Duodenal mucosa (tissue), 2 donors: ENCODE measurements around the gene ANKRD13A.
"Not testable (repeated sequence)": the region's sequence is repeated elsewhere in the genome, so short reads cannot be mapped to it uniquely, and the experiment has no call there.

ENCODE experiments used
- H3K27ac ChIP-seq: one replicate; pipeline ENCODE4 v1.7.0; 2013; ENCODE audit warnings: low read depth, low read length
- H3K27me3 ChIP-seq, 2 donors: one replicate each; pipeline ENCODE4 v1.7.0; 2013; ENCODE audit warnings: low read length in 2 of 2, control low read depth in 1 of 2; ENCODE audit not compliant: insufficient read depth in 2 of 2, control insufficient read depth in 1 of 2
- H3K36me3 ChIP-seq, 2 donors: one replicate each; pipeline ENCODE4 v1.7.0; 2013; ENCODE audit warnings: low read length in 2 of 2, control low read depth in 1 of 2; ENCODE audit not compliant: insufficient read depth in 2 of 2, control insufficient read depth in 1 of 2
- H3K4me1 ChIP-seq, 2 donors: one replicate each; pipeline ENCODE4 v1.7.0; 2013; ENCODE audit warnings: low read length in 2 of 2, control low read depth in 1 of 2; ENCODE audit not compliant: insufficient read depth in 2 of 2, control insufficient read depth in 1 of 2
- H3K4me3 ChIP-seq, 2 donors: one replicate each; pipeline ENCODE4 v1.7.0; 2013; ENCODE audit warnings: low read length in 2 of 2, low read depth in 1 of 2
- H3K9ac ChIP-seq, 2 donors: one replicate each; pipeline ENCODE4 v1.7.0; 2013; ENCODE audit warnings: low read length in 2 of 2, low read depth in 1 of 2
- H3K9me3 ChIP-seq, 2 donors: one replicate each; pipeline ENCODE4 v1.7.0; 2013; ENCODE audit warnings: low read length in 2 of 2, control low read depth in 1 of 2; ENCODE audit not compliant: control insufficient read depth in 1 of 2

Gene ANKRD13A

GRCh38 chr12:110004598-110004997 lies 5.4 kb downstream of the ANKRD13A start:
- Histone ChIP-seq H3K4me3 (no peak overlapping the region), H3K27me3 (no peaks in the 10 kb centered on the region), H3K9ac (peak overlapping the region in 1 of 2 donors; percentile 32), H3K36me3 (no peaks in the 10 kb centered on the region), H3K27ac (no peak overlapping the region), H3K4me1 (peaks cover 7 to 15% of the 10 kb centered on the region in 2 donors), H3K9me3 (no peaks in the 10 kb centered on the region)

- Histone ChIP-seq H3K4me3 (no peak overlapping the region), H3K4me1 (peaks cover 8 to 11% of the 10 kb centered on the region in 2 donors), H3K9ac (no peak overlapping the region), H3K27me3 (no peaks in the 10 kb centered on the region), H3K36me3 (no peaks in the 10 kb centered on the region), H3K27ac (no peak overlapping the region), H3K9me3 (no peaks in the 10 kb centered on the region)
Measured at GRCh38 chr12:110005319-110005973, 6.2 kb downstream of the ANKRD13A start.

- no peaks in the 10 kb centered on the region for H3K9me3 ChIP-seq
- H3K36me3 ChIP-seq = no peaks in the 10 kb centered on the region
- H3K9ac ChIP-seq = no peak overlapping the region
- H3K4me1 ChIP-seq = peaks cover 15 to 17% of the 10 kb centered on the region in 2 donors
- no peaks in the 10 kb centered on the region for H3K27me3 ChIP-seq
- H3K4me3 ChIP-seq = no peak overlapping the region
- no peak overlapping the region for H3K27ac ChIP-seq
Measured at GRCh38 chr12:110006115-110006514, 6.9 kb downstream of the ANKRD13A start.

- H3K27ac ChIP-seq = no peak overlapping the region
- no peak overlapping the region for H3K9ac ChIP-seq
- H3K4me3 ChIP-seq = no peak overlapping the region
- no peaks in the 10 kb centered on the region for H3K27me3 ChIP-seq
- peaks cover 23 to 25% of the 10 kb centered on the region in 2 donors for H3K4me1 ChIP-seq
- H3K36me3 ChIP-seq = peaks cover 6% of the 10 kb centered on the region in 2 donors
- no peaks in the 10 kb centered on the region for H3K9me3 ChIP-seq
Measured at GRCh38 chr12:110007881-110008280, 8.7 kb downstream of the ANKRD13A start.

- H3K9ac ChIP-seq, H3K4me3 ChIP-seq, H3K27ac ChIP-seq, H3K9me3 ChIP-seq, H3K27me3 ChIP-seq: not testable (repeated sequence)
- peaks cover 11 to 12% of the 10 kb centered on the region in 2 donors for H3K36me3 ChIP-seq
- peaks cover 23 to 25% of the 10 kb centered on the region in 2 donors for H3K4me1 ChIP-seq
Measured at GRCh38 chr12:110008681-110009398, 9.6 kb downstream of the ANKRD13A start.

- peak overlapping the region in 1 of 2 donors; percentile 37 for H3K9ac ChIP-seq
- no peak overlapping the region for H3K27ac ChIP-seq
- H3K9me3 ChIP-seq = no peaks in the 10 kb centered on the region
- H3K4me1 ChIP-seq = peaks cover 25 to 28% of the 10 kb centered on the region in 2 donors
- peaks cover 17 to 24% of the 10 kb centered on the region in 2 donors for H3K36me3 ChIP-seq
- peak overlapping the region; percentile 19 to 32 for H3K4me3 ChIP-seq
- no peaks in the 10 kb centered on the region for H3K27me3 ChIP-seq
Measured at GRCh38 chr12:110010853-110011723, 11.9 kb downstream of the ANKRD13A start.

- Histone ChIP-seq H3K36me3 (peaks cover 19 to 32% of the 10 kb centered on the region in 2 donors), H3K9me3 (no peaks in the 10 kb centered on the region), H3K9ac (no peak overlapping the region), H3K27ac (no peak overlapping the region), H3K27me3 (no peaks in the 10 kb centered on the region), H3K4me3 (no peak overlapping the region), H3K4me1 (peaks cover 25 to 28% of the 10 kb centered on the region in 2 donors)
Measured at GRCh38 chr12:110012137-110012536, 12.9 kb downstream of the ANKRD13A start.

- Histone ChIP-seq H3K4me3 (no peak overlapping the region), H3K36me3 (peaks cover 19 to 33% of the 10 kb centered on the region in 2 donors), H3K27me3 (no peaks in the 10 kb centered on the region), H3K27ac (no peak overlapping the region), H3K4me1 (peaks cover 25 to 28% of the 10 kb centered on the region in 2 donors), H3K9me3 (no peaks in the 10 kb centered on the region), H3K9ac (no peak overlapping the region)
Measured at GRCh38 chr12:110012659-110013058, 13.4 kb downstream of the ANKRD13A start.

GRCh38 chr12:110015132-110015531 lies 15.9 kb downstream of the ANKRD13A start:
- Histone ChIP-seq H3K4me3 (no peak overlapping the region), H3K27ac (no peak overlapping the region), H3K36me3 (peaks cover 32 to 56% of the 10 kb centered on the region in 2 donors), H3K9me3 (no peaks in the 10 kb centered on the region), H3K9ac (no peak overlapping the region), H3K27me3 (no peaks in the 10 kb centered on the region), H3K4me1 (peaks cover 25 to 28% of the 10 kb centered on the region in 2 donors)

- Histone ChIP-seq H3K9me3 (no peaks in the 10 kb centered on the region), H3K27ac (no peak overlapping the region), H3K4me3 (no peak overlapping the region), H3K27me3 (no peaks in the 10 kb centered on the region), H3K9ac (no peak overlapping the region), H3K36me3 (peaks cover 23 to 68% of the 10 kb centered on the region in 2 donors), H3K4me1 (peaks cover 8 to 10% of the 10 kb centered on the region in 2 donors)
Measured at GRCh38 chr12:110020956-110021355, 21.7 kb downstream of the ANKRD13A start.
